Stimulated activated memory B cell treated with anti-CD40 and anti-IgM and Interleukin-4, amounts not matched to agents 10 μg/mL and 1 μg/mL and 100 μg/mL, for 72 hours (primary cell): Measurements from ENCODE around the gene KRTAP10-7.
"Not testable (repeated sequence)": the region's sequence is repeated elsewhere in the genome, so short reads cannot be mapped to it uniquely, and the experiment has no call there.

Experiments used
- ATAC-seq: fragments of 150-1000 bp; cut with Tn5 transposase; 2 replicates; pipeline ENCODE4 v1.10.0; 2021
- H3K27ac Mint-ChIP-seq: one replicate; pipeline ENCODE4 v1.8.0; 2022; ENCODE audit warnings: mild to moderate bottlenecking, mixed read lengths
- H3K27me3 Mint-ChIP-seq: one replicate; pipeline ENCODE4 v1.8.0; 2022; ENCODE audit warnings: mixed read lengths
- H3K36me3 Mint-ChIP-seq: one replicate; pipeline ENCODE4 v1.8.0; 2022; ENCODE audit warnings: mixed read lengths
- H3K4me1 Mint-ChIP-seq: one replicate; pipeline ENCODE4 v1.8.0; 2022; ENCODE audit warnings: mixed read lengths
- H3K4me3 Mint-ChIP-seq: one replicate; pipeline ENCODE4 v1.8.0; 2022; ENCODE audit warnings: mild to moderate bottlenecking, moderate library complexity, mixed read lengths
- H3K9me3 Mint-ChIP-seq: one replicate; pipeline ENCODE4 v1.8.0; 2022; ENCODE audit warnings: mixed read lengths

Gene KRTAP10-7

GRCh38 chr21:44625756-44626155, 25.4 kb downstream of the KRTAP10-7 start:
- Mint-ChIP-seq H3K27ac (no peak overlapping the region), H3K36me3 (peaks cover 22% of the 10 kb centered on the region), H3K4me3 (no peak overlapping the region), H3K9me3 (peaks cover 33% of the 10 kb centered on the region), H3K4me1 (peaks cover 11% of the 10 kb centered on the region), H3K27me3 (peaks cover 36% of the 10 kb centered on the region)
- ATAC-seq = no peak

- no peak for ATAC-seq
- H3K4me1 Mint-ChIP-seq = peaks cover 11% of the 10 kb centered on the region
- H3K4me3 Mint-ChIP-seq = no peak overlapping the region
Observed at GRCh38 chr21:44626262-44626661, 25.9 kb downstream of the KRTAP10-7 start.

GRCh38 chr21:44626673-44627143, 26.3 kb downstream of the KRTAP10-7 start, which contains the start of gene KRTAP10-9:
KRTAP10-9 (plus strand) TSS chr21:44627093; CDS start chr21:44627172, 79 bp downstream.
- H3K9me3 Mint-ChIP-seq = peaks cover 40% of the 10 kb centered on the region
- no peak within 1 kb of the TSS for H3K4me3 Mint-ChIP-seq
- peaks cover 11% of the 10 kb centered on the region for H3K4me1 Mint-ChIP-seq
- H3K27me3 Mint-ChIP-seq = peaks cover 36% of the 10 kb centered on the region
- no peak within 1 kb of the TSS for H3K27ac Mint-ChIP-seq
- ATAC-seq = no peak
- H3K36me3 Mint-ChIP-seq = peaks cover 29% of the 10 kb centered on the region

More at GRCh38 chr21:44626262-44626661, 25.9 kb downstream of the KRTAP10-7 start:
- H3K36me3 Mint-ChIP-seq = peaks cover 25% of the 10 kb centered on the region
- peaks cover 36% of the 10 kb centered on the region for H3K9me3 Mint-ChIP-seq
- no peak overlapping the region for H3K27ac Mint-ChIP-seq
- H3K27me3 Mint-ChIP-seq = peaks cover 36% of the 10 kb centered on the region

- not testable (repeated sequence) for H3K4me3 Mint-ChIP-seq, ATAC-seq, H3K27ac Mint-ChIP-seq
- peaks cover 36% of the 10 kb centered on the region for H3K27me3 Mint-ChIP-seq
- H3K36me3 Mint-ChIP-seq = peaks cover 29% of the 10 kb centered on the region
- peaks cover 41% of the 10 kb centered on the region for H3K9me3 Mint-ChIP-seq
- peaks cover 11% of the 10 kb centered on the region for H3K4me1 Mint-ChIP-seq
Observed at GRCh38 chr21:44627181-44627822, 26.9 kb downstream of the KRTAP10-7 start.

GRCh38 chr21:44627831-44628233, 27.4 kb downstream of the KRTAP10-7 start:
- H3K4me3 Mint-ChIP-seq, H3K27ac Mint-ChIP-seq, ATAC-seq: not testable (repeated sequence)
- peaks cover 41% of the 10 kb centered on the region for H3K9me3 Mint-ChIP-seq
- H3K36me3 Mint-ChIP-seq = peaks cover 29% of the 10 kb centered on the region
- H3K27me3 Mint-ChIP-seq = peaks cover 36% of the 10 kb centered on the region
- H3K4me1 Mint-ChIP-seq = peaks cover 11% of the 10 kb centered on the region

- Mint-ChIP-seq H3K4me3 (no peak overlapping the region), H3K36me3 (peaks cover 21% of the 10 kb centered on the region), H3K4me1 (peaks cover 11% of the 10 kb centered on the region), H3K27me3 (peaks cover 34% of the 10 kb centered on the region), H3K9me3 (peaks cover 41% of the 10 kb centered on the region), H3K27ac (no peak overlapping the region)
- ATAC-seq = no peak
Observed at GRCh38 chr21:44628707-44629391, 28.5 kb downstream of the KRTAP10-7 start.

GRCh38 chr21:44630440-44630839, 30.0 kb downstream of the KRTAP10-7 start:
- ATAC-seq = no peak
- no peak overlapping the region for H3K27ac Mint-ChIP-seq
- peaks cover 11% of the 10 kb centered on the region for H3K4me1 Mint-ChIP-seq
- H3K36me3 Mint-ChIP-seq = peaks cover 12% of the 10 kb centered on the region
- peaks cover 33% of the 10 kb centered on the region for H3K9me3 Mint-ChIP-seq
- H3K27me3 Mint-ChIP-seq = peaks cover 33% of the 10 kb centered on the region
- no peak overlapping the region for H3K4me3 Mint-ChIP-seq

GRCh38 chr21:44632067-44632466, 31.7 kb downstream of the KRTAP10-7 start:
- Mint-ChIP-seq H3K36me3 (peaks cover 12% of the 10 kb centered on the region), H3K27ac (no peak overlapping the region), H3K27me3 (peaks cover 36% of the 10 kb centered on the region), H3K4me3 (no peak overlapping the region), H3K4me1 (peaks cover 11% of the 10 kb centered on the region), H3K9me3 (peaks cover 33% of the 10 kb centered on the region)
- no peak for ATAC-seq

- Mint-ChIP-seq H3K27ac (no peak overlapping the region), H3K4me3 (no peak overlapping the region), H3K27me3 (peaks cover 69% of the 10 kb centered on the region), H3K9me3 (peaks cover 27% of the 10 kb centered on the region), H3K4me1 (no peaks in the 10 kb centered on the region), H3K36me3 (peaks cover 2% of the 10 kb centered on the region)
- ATAC-seq = no peak
Observed at GRCh38 chr21:44636209-44637017, 36.0 kb downstream of the KRTAP10-7 start.

- Mint-ChIP-seq H3K4me3 (no peak within 1 kb of the TSS), H3K27ac (no peak within 1 kb of the TSS), H3K9me3 (peaks cover 21% of the 10 kb centered on the region), H3K27me3 (peaks cover 74% of the 10 kb centered on the region), H3K36me3 (no peaks in the 10 kb centered on the region), H3K4me1 (no peaks in the 10 kb centered on the region)
- no peak for ATAC-seq
Observed at GRCh38 chr21:44637018-44637850, 36.8 kb downstream of the KRTAP10-7 start, which contains the start of gene KRTAP10-10. KRTAP10-10 (plus strand) TSS chr21:44637356; CDS start chr21:44637418, 62 bp downstream.

- H3K36me3 Mint-ChIP-seq, ATAC-seq: not testable (repeated sequence)
- peaks cover 17% of the 10 kb centered on the region for H3K9me3 Mint-ChIP-seq
Observed at GRCh38 chr21:44637851-44638348, 37.5 kb downstream of the KRTAP10-7 start.

GRCh38 chr21:44638506-44639330, 38.3 kb downstream of the KRTAP10-7 start:
- H3K4me1 Mint-ChIP-seq, H3K36me3 Mint-ChIP-seq, H3K4me3 Mint-ChIP-seq, H3K27ac Mint-ChIP-seq, ATAC-seq: not testable (repeated sequence)
- Mint-ChIP-seq H3K27me3 (peaks cover 75% of the 10 kb centered on the region), H3K9me3 (peaks cover 15% of the 10 kb centered on the region)

More at GRCh38 chr21:44637851-44638348, 37.5 kb downstream of the KRTAP10-7 start:
- not testable (repeated sequence) for H3K27ac Mint-ChIP-seq, H3K4me1 Mint-ChIP-seq, H3K4me3 Mint-ChIP-seq
- H3K27me3 Mint-ChIP-seq = peaks cover 74% of the 10 kb centered on the region

- Mint-ChIP-seq H3K27ac (no peak overlapping the region), H3K4me3 (no peak overlapping the region), H3K9me3 (peaks cover 17% of the 10 kb centered on the region), H3K27me3 (peaks cover 75% of the 10 kb centered on the region), H3K4me1 (no peaks in the 10 kb centered on the region), H3K36me3 (no peaks in the 10 kb centered on the region)
- no peak for ATAC-seq
Observed at GRCh38 chr21:44639331-44639655, 38.9 kb downstream of the KRTAP10-7 start.

- no peak overlapping the region for H3K27ac Mint-ChIP-seq
- ATAC-seq = no peak
- H3K9me3 Mint-ChIP-seq = peaks cover 23% of the 10 kb centered on the region
- no peaks in the 10 kb centered on the region for H3K4me1 Mint-ChIP-seq
- H3K4me3 Mint-ChIP-seq = no peak overlapping the region
- no peaks in the 10 kb centered on the region for H3K36me3 Mint-ChIP-seq
- peaks cover 76% of the 10 kb centered on the region for H3K27me3 Mint-ChIP-seq
Observed at GRCh38 chr21:44640761-44641160, 40.4 kb downstream of the KRTAP10-7 start.
